Left lobe of liver (tissue), 2 donors: ENCODE measurements around the gene PTTG2. TPM values are rescaled to one million over a fixed set of nuclear protein-coding genes. Genes with fewer than 3 reads are reported as not detected.
A peak's percentile ranks its signal among the peaks of the same experiment; 100 is the strongest.
"Not testable (repeated sequence)": the region's sequence is repeated elsewhere in the genome, so short reads cannot be mapped to it uniquely, and the experiment has no call there.

Experiments used
- ATAC-seq: fragments of 200-7000 bp; cut with Tn5 transposase; one replicate; pipeline ENCODE4 v1.9.1; 2020; ENCODE audit warnings: mild to moderate bottlenecking, moderate library complexity
- DNase-seq: peaks from one replicate; pipeline ENCODE4 v3.0.0-alpha.2; 2020; ENCODE audit warnings: low spot score
- total RNA-seq: library from RNA; stranded (reverse); gene quantifications from one replicate; pipeline ENCODE4 v1.2.1, GENCODE V29; 2021
- donor health status: DM: no; HTN: no; CAD: no; lungs with moderate emphysema.
- donor health status: DM: no; HTN: yes; CAD: no.

Gene PTTG2
- not detected for total RNA-seq

DNA sequence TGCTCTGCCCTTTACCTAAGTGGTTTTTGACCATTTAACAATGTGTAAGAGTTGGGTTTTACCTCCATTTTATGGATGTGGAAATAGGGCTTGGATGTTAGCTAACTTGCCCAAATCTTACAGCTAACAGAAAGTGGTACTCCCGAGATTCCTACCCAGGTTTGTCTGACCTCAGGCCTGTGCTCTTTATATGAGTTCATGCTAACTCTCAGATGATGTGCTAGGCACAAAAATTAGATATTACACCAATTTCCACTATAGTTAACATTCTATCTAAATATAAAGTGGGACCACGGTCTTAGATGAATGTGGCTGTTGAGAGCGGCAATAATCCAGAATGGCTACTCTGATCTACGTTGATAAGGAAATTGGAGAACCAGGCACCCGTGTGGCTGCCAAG lies at the start of gene PTTG2:
TSS of gene PTTG2 (plus strand) at position 301 of the 400 bp plus-strand sequence. CDS start at position 338, 37 bp downstream.
- DNase-seq (no peak), ATAC-seq (no peak)

DNA sequence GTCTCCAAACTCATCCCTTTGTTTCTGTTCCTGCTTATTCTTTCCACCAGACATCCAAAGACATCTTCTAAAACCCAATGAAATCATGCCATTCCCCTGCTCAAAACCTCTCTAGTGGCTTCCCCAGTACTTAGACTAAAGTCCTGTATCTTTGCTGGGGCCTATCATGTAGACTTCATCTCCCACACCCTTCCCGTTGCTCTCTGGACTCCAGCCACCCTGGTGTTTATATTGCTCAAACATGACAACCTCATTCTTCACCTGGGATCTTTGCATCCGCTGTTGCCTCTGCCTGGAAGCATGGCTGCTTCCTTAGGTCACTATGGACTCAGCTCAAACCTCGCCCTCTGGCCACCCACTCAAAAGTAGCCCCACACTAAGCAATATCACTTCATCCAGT lies 45.7 kb upstream of the PTTG2 start:
- DNase-seq: no peak
- no peak for ATAC-seq

DNA sequence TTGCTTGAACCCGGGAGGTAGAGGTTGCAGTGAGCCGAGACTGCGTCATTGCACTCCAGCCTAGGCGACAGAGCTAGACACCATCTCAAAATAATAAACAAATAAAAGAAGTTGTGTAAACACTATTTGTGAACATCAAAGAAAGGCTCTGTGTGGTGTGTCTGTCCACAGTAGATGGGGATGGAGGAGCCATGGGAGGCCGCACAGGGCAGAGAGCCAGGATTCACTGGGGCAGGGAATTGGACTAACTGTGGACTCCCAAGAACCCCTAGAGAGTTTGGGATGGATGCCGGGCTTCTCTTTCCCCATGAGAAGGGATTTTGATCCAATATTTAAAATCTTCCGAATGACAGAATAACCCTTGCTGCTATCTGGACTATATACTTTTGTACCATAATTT lies 42.8 kb upstream of the PTTG2 start:
- DNase-seq (no peak), ATAC-seq (no peak)

DNA sequence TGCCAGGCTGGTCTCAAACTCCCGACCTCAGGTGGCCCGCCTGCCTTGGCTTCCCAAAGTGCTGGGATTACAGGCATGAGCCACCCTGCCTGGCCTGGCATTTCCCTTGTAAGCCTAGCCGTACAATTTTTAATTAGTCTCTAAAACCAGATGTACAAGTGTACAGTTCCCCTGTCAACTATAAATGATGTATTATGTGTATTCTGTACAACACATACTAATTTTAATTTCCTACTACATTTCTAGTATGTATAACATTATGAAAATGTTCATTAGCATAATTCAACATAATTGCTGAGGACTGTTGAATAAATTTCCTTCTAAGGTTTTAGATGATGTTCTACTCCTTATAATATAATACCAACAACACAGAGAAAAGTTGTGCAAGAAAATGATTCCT lies 41.5 kb upstream of the PTTG2 start:
- DNase-seq (no peak), ATAC-seq (no peak)

DNA sequence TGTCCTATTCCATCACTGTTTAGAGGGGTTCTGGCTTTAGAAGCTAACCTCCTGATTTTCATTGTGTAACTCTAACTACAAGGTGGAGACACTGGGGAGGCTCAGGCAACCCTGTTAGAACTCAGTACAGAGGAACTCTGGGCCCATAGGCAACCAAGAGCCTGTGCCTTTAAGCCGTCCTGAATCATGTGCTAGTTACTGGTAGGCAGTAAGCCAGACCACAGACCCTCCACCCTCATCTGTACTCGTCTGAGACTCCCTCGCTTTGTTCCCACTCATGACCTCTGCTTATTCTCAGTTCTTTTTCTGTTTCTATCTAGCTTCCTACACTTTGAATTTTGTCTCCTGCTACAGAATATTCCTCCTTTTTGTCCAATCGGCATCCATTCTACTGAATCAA lies 37.9 kb upstream of the PTTG2 start:
- ATAC-seq (peak; percentile 24), DNase-seq (no peak)

DNA sequence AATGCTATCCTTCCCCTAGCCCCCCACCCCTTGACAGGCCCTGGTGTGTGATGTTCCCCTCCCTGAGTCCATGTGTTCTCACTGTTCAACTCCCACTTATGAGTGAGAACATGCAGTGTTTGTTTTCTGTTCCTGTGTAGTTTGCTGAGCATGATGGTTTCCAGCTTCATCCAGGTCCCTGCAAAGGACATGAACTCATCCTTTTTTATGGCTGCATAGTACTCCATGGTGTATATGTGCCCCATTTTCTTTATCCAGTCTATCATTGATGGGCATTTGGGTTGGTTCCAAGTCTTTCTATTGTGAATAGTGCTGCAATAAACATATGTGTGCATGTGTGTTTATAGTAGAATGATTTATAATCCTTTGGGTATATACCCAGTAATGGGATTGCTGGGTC lies 37.1 kb upstream of the PTTG2 start:
- ATAC-seq, DNase-seq: not testable (repeated sequence)

DNA sequence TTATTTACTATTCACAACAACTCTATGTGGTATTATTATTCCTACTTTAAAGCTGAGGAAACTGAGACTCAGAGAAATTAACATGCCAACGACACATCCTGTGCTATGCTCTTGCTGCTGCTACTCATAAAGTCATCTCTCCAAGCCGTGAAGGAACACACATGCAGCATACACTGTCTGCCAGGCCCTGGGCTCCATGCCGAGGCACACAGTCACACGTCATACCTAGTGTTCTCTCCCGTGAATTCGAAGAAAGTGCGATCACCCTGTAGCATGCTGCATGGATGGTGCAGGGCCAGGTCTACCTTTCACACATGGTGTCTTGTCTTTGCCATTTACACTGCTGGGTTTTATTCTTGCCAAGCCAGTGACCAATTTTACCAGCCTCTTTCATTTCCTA lies 35.3 kb upstream of the PTTG2 start:
- DNase-seq (no peak), ATAC-seq (no peak)

DNA sequence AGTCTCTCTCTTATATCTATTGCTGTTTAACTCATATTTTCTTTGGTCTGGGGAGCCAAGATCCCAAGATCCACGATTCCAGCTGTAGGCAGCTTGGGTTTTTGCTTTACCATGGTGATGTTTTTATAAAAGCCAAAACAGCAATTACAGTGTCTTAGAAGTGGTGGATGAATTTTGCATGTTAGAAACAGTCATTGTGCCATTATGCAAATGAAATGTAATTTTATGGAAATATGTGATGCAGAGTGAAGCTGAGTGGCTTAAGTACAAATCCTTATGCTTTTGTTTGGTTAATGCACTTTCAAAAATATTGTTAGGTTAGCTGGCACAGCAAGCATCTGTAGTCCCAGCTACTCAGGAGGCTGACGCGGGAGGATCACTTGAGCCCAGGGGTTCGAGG lies 32.8 kb upstream of the PTTG2 start:
- DNase-seq: no peak
- no peak for ATAC-seq

DNA sequence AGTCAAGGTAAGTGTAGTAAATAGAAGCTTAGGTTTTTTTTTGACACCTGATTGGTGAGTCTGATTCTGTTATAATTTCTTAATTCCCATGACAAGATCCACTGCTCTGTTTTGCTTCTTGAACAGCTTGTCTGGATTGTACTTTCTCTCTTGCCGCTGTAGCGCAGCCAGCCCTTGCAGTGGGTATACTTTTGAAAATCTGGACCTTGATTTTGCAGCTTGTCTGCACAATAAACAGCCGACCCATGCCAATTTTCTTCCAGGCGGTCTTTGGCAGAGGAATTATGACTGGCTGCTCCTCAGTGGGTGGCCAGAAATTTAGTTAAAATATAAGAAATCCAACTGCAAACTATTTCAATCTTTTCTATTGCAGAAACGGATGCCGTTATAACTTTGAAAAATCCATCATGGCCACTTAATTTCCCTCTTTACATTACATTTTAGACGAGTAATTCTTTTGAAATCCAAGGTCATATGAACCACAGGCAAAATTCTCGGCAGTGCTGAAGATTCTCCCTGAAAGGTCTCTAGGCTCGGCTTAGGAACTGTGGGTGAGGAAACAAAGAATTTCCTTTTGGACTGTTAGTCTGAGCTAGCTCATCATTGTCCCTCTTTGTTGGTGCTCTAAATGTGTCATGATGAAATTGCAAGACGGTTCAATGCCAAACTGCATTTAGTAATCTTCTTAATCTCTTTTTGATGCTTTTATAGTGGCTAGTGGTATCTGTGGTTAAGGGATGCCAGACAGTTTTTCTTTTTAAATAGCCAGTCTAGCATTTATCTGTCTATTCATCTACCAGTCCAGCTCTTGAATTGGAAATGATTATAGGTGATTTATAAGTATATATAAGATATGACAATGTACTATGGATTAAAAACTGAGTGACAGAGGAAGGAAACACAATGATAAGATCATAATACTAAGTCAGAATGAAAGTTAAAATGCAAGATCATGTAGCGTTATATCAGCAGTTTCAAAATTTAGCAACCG lies 31.5 kb upstream of the PTTG2 start:
- peak; percentile 98 for ATAC-seq
- DNase-seq: peak; percentile 65

DNA sequence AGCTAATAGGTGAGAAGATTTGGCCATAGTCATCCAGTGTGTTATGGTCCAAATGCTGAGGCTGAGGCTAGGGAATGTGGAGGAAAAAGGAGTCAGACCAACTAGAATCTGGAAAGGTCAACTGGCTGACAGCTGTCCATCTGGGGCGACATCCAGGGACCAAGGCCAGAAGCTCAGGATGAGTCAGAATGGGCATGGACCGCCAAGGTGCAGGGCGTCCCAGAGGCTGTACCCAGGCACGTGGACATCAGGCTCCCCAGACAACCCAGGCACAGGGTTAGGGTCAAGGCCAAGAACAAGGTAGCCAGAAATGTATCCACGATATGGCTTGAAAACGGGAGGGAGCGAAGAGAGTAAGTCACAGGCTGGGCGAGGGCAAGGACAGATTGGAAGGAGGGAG lies 26.1 kb upstream of the PTTG2 start:
- DNase-seq (no peak), ATAC-seq (peak; percentile 10)

DNA sequence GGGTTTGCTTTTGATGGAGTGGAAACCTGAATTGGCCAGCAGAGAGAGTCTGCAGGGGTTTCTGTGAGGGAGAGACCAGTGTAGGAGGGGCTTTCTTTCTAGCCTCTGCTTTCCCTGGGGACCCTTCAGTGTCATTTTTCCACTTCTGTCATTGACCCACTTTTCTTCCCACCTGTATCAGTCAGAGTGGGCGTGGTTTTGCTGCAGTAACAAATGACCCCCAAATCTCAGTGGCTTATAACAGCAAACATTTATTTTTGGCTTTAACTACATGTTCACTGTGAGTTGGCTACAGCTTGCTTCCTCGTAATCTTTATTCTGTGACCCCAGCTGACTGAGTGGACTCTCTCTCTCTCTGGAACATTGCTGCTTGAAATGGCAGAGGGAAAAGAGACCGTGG lies 25.6 kb upstream of the PTTG2 start:
- ATAC-seq: no peak

DNA sequence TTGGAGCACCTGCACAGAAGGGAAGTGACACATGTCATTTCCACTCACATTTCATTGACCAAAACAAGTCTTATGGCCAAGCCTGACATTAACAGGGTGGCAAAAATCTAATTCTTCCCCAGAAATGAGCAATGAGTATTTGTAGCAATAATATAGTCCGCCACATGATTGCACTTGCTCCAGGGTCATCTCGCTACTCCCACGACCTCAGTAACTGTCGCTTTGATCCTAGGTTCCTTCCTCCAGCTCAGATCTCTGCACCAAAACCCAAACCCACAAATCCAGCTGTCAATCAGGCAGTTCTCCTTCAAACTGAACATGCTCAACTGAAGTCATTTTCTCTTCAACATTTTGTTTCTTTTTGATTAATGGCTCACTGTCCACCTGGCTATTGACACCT lies 25.2 kb upstream of the PTTG2 start:
- DNase-seq: no peak

More for the DNA sequence above, 25.6 kb upstream of the PTTG2 start:
- no peak for DNase-seq

DNA sequence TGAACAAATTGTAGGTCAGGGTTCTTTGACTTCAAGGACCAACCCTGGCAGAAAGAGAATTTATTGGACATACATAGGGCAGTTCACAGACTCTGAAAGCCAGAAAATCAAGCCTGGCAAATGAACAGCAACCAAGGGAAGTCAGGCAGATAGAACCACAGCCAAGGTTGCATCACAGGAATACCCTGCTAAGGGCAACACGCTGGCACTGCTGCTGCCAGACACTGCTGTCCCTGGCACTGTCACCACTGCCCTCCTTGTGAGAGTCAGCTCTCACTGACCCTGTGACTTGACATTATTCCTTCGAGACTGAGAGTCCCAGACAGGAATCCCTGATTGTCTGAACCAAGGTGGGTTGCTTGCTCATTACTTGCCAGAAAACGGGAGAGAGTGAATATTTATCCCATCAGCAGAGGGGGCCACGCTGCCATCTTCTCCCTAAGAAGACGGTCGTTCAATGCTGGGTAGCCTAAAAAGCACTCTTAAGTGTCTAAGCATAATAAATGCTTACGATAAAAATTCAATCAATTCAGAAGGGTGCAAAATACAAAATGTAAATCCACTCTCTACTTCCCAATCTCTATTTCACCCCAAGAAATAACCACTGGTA lies 23.2 kb upstream of the PTTG2 start:
- ATAC-seq (peak; percentile 99), DNase-seq (peak; percentile 85)

More for the DNA sequence above, 25.2 kb upstream of the PTTG2 start:
- ATAC-seq: no peak

DNA sequence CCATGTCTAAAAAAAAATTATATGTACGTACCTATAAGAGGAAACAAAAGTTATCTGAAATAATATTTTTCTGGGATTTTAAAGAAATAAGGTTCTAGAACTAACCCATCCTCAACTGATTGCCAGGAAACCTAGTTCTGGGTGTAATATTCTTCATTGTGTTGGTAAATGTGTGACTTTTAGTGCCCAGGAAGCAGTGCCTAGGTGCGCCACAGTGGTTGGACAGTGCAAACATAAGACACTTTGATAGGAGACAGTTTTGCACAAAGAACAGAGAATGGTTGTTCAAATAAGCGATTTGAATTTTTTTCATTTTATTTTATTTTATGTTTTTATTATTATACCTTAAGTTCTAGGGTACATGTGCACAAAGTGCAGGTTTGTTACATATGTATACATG lies 22.0 kb upstream of the PTTG2 start:
- DNase-seq: no peak
- no peak for ATAC-seq

DNA sequence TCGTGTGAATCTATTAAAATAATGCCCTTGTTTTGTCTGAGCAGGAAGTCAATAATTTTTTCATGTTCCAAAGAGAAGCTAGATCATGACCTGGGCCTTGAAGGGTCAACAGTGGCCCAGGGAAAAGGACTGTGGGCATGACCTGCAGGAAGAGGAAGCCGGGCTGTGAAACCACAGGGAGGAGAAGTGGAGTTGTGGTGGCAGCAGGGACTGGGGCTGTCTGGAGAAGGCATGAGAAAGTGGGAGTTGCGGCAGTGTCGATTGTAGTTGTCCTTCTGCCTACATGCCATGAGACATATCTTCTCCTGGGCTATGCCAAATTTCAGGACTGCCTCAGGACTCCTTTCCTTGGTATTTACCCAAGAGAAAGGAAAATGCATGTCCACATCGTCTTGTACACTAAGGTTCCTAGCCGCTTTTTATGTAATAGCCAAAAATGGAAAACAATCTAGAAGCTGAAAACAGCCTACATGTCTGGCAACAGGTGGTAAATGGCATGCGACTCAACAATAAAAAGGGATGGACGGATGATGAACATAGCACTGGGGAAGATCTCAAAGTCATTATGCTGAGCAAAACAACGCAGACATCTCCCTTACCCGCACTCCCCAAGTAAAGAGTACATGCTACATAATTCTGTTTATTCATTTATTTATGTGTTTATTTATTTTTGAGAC lies 13.6 kb upstream of the PTTG2 start:
- peak; percentile 54 for ATAC-seq
- no peak for DNase-seq

DNA sequence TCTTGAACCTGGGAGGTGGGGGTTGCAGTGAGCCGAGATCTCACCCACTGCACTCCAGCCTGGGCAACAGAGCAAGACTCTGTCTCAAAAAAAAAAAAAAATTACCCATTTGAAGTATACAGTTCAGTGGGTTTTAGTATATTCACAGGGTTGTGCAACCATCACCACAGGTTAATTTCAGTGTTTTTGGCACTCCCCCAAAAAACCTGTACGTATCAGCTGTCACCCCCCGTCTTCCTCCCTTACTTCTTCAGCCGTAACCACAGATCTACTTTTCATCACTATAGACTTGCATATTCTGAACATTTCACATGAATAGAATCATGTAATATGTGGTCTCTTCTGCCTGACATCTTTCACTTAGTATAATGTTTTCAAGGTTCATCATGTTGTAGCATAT lies 11.7 kb upstream of the PTTG2 start:
- DNase-seq (no peak), ATAC-seq (no peak)

DNA sequence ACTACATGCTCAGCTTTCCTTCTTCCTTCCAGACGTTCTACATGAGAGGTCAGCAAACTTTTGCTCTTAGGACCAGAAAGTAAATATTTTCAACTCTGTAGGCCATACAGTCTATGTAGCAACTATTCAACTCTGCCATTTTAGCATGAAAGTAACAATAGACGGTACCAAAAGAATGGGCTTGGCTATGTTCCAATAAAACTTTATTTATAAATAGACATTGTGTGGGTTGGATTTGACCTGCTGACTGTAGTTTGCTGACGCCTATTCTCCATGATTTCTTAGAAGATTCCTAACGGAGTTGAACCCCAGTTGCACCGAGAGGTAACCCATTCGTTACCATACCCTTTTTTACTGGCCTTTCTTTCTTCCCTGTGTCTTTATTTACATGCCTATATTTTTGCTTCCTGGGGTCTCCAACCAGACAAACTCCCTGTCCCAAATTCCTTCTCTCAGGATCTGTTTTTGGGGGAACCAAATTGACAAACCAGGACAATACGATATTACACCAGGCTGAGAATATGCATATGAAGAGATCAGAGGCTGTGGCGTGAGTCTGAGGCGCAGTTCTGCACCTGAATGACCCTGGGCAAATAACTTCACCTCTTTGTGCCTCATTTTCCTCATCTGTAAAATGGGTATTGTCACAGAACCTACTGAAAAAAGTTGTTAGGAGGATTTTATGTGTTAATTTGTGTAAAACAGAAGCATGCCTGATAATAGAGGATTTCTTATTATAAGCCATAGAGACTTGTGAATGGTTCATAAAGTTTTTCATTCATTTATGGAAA lies 10.4 kb upstream of the PTTG2 start:
- ATAC-seq: no peak
- no peak for DNase-seq

DNA sequence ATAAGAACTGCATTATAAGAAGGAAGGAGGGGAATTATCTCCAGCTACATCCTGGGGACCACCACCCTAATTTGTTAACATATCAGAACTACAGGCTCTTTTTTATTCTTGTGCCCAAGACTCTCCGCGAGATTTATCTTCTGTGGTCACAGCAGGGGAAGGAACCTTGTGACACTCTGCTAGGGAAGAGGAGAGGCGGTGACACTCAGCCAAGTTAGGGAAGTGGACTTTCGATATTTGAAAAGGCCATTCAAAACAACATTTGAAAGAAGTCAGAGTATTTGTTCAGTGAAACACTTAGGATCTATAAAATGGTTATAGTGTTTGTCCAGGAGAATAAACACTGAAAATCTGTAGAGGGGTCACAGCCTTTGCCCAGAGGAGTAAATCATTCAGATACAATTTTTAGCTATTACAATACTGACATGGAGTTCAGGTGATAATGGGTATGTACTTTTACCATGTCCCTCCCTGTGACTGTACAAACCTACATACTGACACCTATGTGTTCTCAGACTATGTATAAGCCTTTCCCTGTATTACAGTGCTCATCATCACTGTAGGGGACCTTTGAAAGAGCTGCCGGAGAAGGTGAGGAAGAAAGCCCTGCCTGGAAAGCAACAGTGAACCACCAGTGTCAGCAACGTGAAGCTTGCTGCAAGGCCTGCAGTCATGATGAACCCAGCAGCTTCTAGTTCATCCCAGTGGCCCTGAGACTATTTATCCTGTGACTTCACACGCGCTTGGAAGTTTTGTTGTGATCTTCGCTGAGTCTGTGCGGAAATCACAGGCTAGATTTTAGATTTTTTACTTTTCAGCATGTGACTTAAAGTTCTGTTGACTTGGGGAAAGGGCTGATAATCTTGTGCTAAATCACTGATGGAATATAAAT lies 8.5 kb upstream of the PTTG2 start:
- DNase-seq (no peak), ATAC-seq (peak; percentile 61)

DNA sequence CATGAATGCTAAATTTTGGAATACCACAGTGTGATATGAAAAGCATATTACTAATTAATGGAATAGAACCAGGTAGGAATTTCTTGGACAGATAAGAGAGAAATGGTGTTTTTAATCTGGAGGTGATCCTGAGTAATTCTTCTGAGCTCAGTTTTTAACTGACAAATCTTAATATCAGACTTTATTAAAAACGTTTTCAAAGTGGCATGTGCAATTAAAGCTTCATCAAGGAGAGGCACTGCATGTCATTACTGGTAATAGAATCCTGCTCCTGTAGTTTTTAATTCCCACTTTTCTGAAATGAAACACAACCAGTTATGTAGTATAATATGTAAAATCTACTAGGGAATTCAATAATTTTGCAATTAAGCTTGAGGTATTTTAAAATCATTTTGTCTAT lies 7.0 kb upstream of the PTTG2 start:
- no peak for DNase-seq
- ATAC-seq: no peak
